HG02970 (cell line): ENCODE data around the gene MID1IP1.
A peak's percentile ranks its signal among the peaks of the same experiment; 100 is the strongest.

Source experiments
- ATAC-seq: cut with Tn5 transposase; IDR thresholded peaks from one replicate; pipeline ENCODE4 v1.9.1; 2021; ENCODE audit warnings: mild to moderate bottlenecking, moderate library complexity, moderate number of reproducible peaks; ENCODE audit not compliant: unreplicated experiment, low FRiP score

MID1IP1 gene, protein sequence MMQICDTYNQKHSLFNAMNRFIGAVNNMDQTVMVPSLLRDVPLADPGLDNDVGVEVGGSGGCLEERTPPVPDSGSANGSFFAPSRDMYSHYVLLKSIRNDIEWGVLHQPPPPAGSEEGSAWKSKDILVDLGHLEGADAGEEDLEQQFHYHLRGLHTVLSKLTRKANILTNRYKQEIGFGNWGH

DNA sequence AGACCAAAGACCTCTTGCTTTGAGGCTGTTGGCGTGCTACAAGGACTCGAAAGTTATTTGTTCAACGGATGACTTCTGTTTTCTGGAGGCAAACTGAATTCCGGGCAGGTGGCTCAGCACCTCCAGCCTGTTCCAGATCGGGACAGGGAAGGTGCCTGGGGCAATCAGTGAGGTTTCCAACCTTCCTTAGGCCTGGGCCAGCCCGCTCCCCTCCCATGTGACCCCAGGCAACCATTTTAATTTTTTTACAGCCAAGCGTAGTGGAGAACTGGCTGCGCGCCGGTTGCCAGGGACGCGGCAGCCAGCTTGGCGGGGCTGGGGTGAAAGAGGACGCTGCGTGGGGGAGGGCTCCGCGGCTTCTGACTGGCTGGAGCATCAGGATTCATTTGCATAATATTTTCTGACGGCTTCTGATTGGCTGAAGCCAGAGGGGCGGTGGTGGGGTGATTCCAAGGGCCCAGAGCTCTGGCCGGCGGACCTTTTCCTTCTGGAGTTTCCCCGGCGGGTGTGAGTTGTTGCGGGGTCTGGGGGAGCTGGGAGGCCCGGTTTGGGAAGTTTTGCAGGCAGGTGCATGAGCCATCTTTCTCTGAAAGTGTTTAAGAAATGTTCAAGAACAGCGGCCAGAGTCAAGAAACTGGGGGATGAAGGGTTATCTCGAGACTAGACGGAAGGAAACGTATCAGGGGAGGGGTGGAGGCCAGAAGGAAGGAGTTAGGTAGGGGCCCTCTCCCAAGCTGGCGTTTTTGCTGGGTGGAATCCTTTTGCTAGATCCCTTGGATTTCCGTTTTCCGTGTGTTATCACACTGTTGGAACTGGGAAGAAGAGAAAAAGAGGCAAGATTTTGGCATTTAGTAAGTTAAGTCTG lies at the start of gene MID1IP1:
Gene MID1IP1 (plus strand): TSS at position 479 of the 865 bp plus-strand sequence. CDS start 3,488 bp downstream, outside the sequence.
- ATAC-seq: no peak

GRCh38 chrX:38754102-38754790 lies 47.0 kb upstream of the MID1IP1 start:
- no peak for ATAC-seq

DNA sequence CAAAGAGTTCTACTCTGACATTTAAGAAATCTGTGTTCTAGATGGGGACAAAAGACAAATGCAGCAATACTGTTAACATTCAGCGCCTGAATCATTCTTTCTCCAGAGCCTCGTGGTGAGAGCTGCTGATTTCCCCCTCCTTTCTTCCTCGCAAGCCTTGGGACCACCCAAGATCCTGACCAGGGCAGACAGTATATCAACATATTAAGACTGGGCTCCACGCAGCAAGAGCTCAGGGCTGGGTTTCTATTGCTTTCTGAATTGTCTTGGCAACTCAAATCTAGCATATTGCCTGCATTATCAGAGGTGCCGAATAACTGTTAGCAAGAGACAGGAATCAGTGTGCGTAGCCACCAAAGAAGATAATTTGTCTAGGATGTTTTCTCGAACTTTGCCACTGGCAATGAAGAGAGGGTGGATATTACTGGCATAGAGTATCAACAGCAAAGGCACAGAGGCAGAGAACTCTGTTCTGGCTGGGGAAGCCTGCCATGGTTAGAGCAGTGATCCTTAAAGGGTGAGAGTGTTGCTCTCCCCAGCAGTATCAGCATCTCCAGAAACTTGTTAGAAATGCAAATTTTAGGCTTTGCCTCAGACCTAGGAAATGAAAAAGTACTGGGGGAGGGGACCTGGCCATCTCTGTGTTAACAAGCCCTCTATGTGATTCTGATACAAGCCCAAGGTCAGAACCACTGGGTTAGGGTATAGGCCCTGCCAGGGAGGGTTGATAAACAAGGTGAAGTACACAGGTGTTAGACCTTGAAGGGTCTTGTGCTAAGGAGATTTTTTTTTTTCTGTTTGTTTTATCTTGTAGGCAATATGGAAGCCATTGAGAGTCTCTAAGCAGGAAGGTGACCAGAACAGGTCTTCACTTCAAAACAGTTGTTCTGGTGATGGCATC lies 46.2 kb upstream of the MID1IP1 start:
- no peak for ATAC-seq

DNA sequence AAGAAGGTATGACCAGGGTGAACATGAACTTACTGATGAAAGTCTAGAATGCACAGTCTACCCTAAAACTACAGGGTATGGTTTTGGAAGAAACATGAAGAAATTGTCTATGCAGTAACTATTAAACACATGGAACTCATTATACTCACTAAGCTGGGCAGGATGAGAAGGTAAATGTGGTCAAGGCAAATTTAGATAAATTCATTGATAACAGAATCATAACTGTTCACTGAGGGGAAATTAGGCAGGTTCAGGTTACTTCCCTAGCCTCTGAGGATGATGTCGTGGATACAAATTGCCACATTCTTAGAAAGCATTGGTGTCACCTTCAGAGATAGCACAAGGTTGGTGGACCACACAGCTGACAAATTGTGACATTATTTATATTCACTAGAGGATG lies 40.4 kb upstream of the MID1IP1 start:
- no peak for ATAC-seq

DNA sequence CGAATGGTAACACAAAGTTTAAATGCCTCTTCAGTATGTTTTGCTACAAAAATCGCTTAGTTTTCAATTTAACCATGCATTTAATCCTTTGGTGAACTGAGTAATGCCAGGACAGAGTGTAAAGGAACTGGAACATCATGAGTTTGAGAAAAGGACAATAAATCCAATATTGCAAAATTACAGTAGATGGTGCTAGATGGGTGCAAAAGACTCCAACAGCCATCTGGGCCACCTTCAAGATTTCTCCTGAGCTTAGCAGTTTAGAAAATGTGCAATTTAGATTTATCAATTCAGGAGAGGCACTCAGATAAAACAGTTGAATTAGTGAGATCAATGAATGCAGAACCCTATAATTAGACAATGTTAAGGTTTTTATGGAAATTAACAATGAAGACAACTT lies 33.2 kb upstream of the MID1IP1 start:
- ATAC-seq: no peak

- ATAC-seq: no peak
Observed at GRCh38 chrX:38770152-38770551, 31.1 kb upstream of the MID1IP1 start.

DNA sequence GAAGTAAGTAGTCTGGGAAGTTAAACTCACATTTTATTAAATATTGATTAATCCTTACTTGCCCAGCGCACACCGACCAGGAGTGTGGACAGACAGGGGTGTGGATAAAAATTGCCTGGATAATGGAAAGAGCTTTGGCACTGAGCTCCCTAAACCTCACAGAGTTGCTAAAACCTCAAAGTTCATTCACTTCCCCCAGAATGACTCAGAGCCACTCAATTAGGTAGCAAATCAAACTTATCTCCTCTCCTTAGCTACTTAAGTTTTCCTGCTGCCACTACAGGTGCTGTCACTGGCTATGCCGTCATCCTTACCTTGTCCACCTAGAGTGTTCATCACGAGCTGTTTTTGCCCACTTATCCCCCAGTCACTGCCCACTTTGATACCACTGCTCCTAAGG lies 27.0 kb upstream of the MID1IP1 start:
- no peak for ATAC-seq

DNA sequence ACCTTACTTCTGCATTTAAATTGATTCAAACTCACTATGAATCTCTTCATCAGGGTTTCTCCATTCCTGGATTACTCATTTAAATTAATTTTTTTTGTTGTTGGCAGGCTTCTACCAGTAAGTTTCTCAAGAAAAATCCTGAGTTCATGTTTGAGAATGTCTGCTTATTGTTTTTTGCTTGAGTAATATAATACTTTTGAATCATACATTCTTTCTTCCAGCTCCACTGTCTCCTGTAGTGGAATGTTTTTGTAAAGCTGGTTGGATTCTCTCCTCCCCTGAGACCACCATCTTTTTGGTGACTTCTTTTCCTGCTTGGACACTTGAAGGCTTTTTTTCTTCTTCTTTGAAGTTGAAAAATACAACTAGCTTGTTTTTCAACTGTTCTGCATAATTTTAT lies 4.3 kb upstream of the MID1IP1 start:
- no peak for ATAC-seq

DNA sequence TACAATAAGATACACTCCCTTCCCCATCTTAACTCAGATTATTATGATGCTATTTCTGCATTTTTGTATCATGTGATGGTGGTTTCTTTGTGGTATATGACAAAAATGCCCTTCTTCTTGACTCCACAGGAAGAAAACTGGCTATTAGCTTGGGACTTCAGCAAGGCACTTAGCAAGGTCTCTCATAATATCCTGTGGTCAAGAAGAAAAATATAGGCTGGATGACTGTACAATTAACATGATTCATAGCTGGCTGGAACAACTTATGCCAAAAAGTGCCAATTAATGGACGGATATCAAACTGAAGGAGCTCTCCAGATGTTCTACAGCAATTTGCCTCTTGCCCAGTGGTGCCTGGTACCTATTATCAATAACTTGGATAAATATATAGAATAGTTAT lies 2.3 kb upstream of the MID1IP1 start:
- no peak for ATAC-seq

GRCh38 chrX:38799995-38800580 lies 1.2 kb upstream of the MID1IP1 start:
- ATAC-seq: no peak

GRCh38 chrX:38803243-38803587 lies 2.0 kb downstream of the MID1IP1 start:
- ATAC-seq: no peak

- peak; percentile 50 for ATAC-seq
Observed at GRCh38 chrX:38803588-38804431, 2.6 kb downstream of the MID1IP1 start.

DNA sequence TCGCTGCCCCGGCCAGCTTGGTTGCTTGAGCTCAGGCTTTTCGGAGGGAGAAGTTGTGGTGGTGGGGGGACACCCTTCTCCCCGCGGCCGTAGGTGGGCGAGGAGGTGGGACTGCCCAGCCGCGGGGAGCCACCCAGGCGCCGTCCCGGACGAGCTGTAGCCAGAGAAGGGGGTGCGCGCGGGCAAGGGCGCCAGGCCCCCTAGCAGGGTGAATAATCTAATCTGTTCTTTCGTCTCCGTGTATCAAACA lies 3.1 kb downstream of the MID1IP1 start:
- ATAC-seq: no peak

DNA sequence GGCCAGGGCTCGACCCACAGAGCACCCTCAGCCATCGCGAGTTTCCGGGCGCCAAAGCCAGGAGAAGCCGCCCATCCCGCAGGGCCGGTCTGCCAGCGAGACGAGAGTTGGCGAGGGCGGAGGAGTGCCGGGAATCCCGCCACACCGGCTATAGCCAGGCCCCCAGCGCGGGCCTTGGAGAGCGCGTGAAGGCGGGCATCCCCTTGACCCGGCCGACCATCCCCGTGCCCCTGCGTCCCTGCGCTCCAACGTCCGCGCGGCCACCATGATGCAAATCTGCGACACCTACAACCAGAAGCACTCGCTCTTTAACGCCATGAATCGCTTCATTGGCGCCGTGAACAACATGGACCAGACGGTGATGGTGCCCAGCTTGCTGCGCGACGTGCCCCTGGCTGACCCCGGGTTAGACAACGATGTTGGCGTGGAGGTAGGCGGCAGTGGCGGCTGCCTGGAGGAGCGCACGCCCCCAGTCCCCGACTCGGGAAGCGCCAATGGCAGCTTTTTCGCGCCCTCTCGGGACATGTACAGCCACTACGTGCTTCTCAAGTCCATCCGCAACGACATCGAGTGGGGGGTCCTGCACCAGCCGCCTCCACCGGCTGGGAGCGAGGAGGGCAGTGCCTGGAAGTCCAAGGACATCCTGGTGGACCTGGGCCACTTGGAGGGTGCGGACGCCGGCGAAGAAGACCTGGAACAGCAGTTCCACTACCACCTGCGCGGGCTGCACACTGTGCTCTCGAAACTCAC lies 3.6 kb downstream of the MID1IP1 start:
- no peak for ATAC-seq

- ATAC-seq: no peak
Observed at GRCh38 chrX:38805432-38806389, 4.5 kb downstream of the MID1IP1 start.

DNA sequence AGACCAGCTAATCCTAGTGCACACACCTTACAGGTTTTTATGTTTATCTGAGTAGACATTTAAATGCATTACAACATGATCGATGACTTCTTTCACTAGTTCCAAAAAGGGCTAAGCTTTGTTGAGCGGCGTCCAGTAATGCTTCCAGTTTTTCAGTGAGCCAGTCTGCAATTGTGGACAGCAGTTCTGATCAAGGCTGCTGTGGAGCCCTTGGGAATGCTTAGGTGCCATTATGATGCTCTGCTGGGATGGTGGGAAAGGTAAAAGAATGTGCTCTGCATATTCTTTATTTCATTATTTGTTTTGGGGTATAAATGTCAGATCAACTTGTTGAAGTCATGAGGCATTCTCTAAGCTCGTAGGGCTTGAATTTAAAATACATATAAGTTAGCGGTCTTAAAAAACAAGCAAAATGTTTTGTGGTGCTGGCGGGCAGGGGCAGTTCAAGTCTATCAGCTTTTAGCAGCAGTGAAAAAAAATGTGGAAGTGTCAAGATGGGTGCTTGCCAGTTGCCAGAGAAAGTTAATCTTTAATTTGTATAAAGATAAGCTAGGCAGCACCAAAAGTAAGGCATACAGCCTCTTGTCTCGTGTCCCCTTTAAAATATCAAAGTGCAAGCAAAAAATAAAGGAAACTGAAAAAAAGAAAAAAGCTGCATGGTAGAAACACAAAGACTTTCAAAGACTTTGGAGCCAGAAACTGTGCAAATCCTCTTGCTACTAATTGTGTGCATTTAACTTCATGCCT lies 5.8 kb downstream of the MID1IP1 start:
- no peak for ATAC-seq

DNA sequence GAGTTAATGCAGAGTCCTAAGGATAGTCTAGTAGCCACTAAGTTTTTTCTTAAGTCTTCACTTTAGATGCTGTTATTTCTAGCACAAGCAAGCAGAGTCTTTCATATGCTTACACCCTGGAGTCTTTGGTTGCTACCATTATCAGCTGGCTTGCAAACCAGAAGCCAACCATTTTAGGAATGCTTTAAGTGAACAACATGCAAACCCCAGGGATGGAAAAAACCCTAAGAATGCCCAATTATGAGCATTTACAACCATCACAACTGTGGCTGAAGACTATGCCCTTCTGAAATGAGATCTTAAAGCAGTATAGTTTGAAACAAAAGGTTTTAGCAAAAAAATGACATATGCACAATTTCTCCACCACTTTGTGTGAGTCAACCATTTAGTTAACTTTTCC lies 6.6 kb downstream of the MID1IP1 start:
- ATAC-seq: no peak
